GM20000 (cell line): ENCODE results near the gene APBB1IP.
"Not testable (repeated sequence)": the region's sequence is repeated elsewhere in the genome, so short reads cannot be mapped to it uniquely, and the experiment has no call there.

ENCODE experiments used
- DNase-seq: peaks from one replicate; pipeline ENCODE4 v3.0.0; 2012; ENCODE audit warnings: low spot score
- TF ChIP-seq, protein P1 (sequence below): IDR thresholded peaks from 2 replicates; pipeline ENCODE4 v1.5.1; 2012; ENCODE audit warnings: mild to moderate bottlenecking, control low read depth; ENCODE audit errors: extremely low read depth, missing control alignments

The APBB1IP gene

DNA sequence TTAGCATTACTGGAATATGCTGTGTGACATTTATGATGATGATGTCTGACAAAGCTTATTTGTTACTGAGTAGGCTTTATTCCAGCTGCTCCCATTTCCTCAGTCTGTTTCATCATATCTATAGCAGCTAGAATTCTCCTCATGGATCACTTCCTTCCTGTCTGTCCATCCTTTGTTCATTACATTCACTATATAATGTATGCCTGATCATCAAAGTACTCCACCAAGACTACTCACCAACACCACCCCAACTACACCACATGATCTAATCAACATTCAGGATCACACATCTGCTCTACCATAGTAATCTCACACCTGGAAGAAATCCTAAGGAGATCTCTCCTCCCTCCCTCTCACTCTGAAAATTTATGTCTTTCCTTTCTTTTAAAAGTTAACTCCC, 61.3 kb downstream of the APBB1IP start:
- no peak for DNase-seq

DNA sequence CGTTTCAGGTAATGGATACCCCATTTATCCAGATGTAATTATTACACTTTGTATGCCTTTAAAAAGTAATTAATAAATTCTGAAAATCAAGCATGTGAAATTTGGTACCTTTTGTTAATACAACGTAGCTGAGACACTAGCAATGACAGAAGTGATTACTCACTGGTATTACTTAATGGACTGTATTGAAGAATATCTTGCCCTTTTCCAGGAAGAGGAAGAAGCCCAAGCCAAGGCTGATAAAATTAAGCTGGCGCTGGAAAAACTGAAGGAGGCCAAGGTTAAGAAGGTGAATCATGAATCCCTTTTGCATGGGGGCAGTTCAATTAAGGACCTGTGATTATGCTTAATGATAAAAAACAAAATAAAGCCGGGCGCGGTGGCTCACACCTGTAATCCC, 64.8 kb downstream of the APBB1IP start:
- no peak for DNase-seq
- TF ChIP-seq, protein P1, sequence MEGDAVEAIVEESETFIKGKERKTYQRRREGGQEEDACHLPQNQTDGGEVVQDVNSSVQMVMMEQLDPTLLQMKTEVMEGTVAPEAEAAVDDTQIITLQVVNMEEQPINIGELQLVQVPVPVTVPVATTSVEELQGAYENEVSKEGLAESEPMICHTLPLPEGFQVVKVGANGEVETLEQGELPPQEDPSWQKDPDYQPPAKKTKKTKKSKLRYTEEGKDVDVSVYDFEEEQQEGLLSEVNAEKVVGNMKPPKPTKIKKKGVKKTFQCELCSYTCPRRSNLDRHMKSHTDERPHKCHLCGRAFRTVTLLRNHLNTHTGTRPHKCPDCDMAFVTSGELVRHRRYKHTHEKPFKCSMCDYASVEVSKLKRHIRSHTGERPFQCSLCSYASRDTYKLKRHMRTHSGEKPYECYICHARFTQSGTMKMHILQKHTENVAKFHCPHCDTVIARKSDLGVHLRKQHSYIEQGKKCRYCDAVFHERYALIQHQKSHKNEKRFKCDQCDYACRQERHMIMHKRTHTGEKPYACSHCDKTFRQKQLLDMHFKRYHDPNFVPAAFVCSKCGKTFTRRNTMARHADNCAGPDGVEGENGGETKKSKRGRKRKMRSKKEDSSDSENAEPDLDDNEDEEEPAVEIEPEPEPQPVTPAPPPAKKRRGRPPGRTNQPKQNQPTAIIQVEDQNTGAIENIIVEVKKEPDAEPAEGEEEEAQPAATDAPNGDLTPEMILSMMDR = no peak

More for the DNA sequence above, 61.3 kb downstream of the APBB1IP start:
- TF ChIP-seq, protein P1 = no peak

DNA sequence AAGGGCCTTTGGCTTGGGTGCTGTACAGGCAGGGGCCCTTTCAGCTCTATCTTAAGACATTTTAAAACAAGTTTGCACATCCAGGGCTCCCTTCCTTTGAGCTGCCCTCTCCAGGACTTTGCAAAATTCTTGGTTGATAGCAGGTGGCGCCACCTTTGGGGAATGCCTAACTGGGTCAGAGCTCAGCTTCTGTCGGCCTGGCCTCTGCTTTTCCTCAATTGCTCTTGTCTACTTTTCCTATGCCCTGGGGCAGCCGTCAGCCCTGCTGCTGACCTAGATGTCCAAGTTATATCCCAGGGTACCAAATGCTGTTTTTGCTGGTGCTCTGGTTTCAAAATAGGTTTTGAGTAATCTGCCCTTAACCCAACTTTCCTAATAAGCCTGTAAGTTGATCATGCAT, 65.8 kb downstream of the APBB1IP start:
- DNase-seq = no peak
- TF ChIP-seq, protein P1 = no peak

DNA sequence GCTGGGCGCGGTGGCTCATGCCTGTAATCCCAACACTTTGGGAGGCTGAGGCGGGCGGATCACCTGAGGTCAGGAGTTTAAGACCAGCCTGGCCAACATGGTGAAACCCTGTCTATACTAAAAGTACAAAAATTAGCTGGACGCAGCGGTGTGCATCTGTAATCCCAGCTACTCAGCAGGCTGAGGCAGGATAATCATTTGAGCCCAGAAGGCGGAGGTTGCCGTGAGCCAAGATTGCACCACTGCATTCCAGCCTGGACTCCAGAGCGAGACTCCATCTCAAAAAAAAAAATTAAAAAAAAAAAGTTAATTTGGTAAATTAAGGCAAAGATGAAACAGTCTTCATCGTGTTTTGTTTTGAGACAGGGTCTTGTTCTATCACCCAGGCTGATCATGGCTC, 66.3 kb downstream of the APBB1IP start:
- not testable (repeated sequence) for DNase-seq

DNA sequence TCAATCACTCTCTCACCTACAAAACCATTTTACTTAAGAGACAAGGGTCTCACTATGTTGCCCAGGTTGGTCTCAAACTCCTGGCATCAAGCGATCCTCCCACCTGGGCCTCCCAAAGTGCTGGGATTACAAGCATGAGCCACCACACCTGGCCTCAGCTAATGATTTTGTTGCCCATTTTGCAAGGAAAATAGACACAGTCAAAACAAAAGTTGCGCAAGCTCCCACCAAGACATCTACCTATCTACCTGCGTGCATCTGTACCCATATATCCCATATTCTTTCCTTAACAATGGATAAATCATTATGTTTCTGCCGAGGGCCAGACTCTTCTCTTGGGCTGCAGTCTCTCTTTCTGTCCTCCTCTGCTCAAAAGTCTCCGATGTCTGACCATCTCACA, 67.3 kb downstream of the APBB1IP start:
- no peak for DNase-seq
- TF ChIP-seq, protein P1 = no peak

DNA sequence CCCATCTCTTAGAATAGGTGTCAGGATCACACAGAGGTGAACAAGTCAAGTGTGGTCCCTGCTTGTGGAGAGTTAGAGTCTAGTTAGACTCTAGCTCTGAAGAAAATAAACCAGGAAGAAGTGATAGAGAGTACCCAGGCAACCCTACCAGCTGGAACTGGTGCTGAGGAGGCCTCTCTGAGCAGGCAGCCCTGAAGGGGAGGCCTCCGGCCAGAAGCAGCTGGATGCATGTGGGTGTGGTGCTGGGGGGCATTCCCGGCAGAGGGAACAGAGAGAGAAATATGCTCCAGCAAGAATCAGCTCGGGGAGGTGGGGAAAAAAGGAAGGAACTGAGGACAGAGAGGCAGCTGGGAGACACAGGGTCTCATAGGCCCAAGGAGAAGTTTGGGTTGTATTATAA, 68.6 kb downstream of the APBB1IP start:
- TF ChIP-seq, protein P1 = no peak
- no peak for DNase-seq

DNA sequence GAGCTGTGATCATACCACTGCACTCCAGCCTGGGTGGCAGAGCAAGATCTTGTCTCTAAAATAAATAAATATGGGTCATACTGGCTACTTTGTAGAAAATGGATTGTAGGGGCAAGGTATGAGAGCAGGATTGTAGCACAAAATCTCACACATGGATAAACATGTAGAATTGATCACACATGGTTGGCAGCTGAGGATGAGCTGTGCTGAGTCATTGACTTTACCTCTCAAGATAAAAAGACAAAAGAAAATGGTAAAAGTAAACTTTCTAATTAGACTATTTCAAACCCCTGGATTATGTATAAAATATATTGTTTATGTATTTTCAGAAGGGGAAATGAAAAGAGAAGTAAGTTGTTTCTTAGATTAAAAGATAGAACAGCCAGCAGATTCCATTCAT, 69.3 kb downstream of the APBB1IP start:
- no peak for DNase-seq
- TF ChIP-seq, protein P1 = no peak

DNA sequence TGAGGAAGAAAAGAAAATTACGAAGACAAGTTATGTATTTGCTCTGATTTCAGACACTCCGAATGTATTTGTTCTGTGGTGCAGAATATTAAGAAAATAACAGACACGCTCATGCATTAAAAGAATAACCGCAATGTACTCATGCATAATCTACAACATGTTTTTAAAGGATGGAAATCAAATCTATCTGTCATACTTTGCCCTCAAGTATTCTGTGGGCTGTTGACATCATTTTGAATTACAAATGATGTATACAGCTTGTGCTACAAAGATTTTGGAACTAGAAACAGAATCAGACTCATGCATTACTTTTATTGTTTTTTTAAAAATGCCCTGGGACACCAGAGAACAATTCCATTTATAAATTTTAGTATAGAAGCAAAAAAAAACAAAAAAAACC, 69.9 kb downstream of the APBB1IP start:
- no peak for DNase-seq

More for the DNA sequence above, 69.9 kb downstream of the APBB1IP start:
- TF ChIP-seq, protein P1 = no peak
